Measurements from ENCODE around the gene SPDYE2. TPM values are rescaled to one million over a fixed set of nuclear protein-coding genes. Genes with fewer than 3 reads are reported as not detected.
A peak's percentile ranks its signal among the peaks of the same experiment; 100 is the strongest.
"Not testable (repeated sequence)": the region's sequence is repeated elsewhere in the genome, so short reads cannot be mapped to it uniquely, and the experiment has no call there.

SPDYE2 gene
- total RNA-seq, 2 donors from 2014 or later: not detected

GRCh38 chr7:102593637-102594334 is 42.8 kb downstream of the SPDYE2 start:
- intact Hi-C loops (cut with DNase I); DNase-seq (ENCODE audit: low spot score): not testable (repeated sequence)

GRCh38 chr7:102596036-102596435 is 45.0 kb downstream of the SPDYE2 start:
- DNase-seq (ENCODE audit: low spot score); intact Hi-C loops (cut with DNase I): not testable (repeated sequence)

- intact Hi-C loops (cut with DNase I); DNase-seq (ENCODE audit: low spot score): not testable (repeated sequence)
Observed at GRCh38 chr7:102599699-102600098, 48.7 kb downstream of the SPDYE2 start.

GRCh38 chr7:102602317-102602716 is 51.3 kb downstream of the SPDYE2 start:
- intact Hi-C loops (cut with DNase I): not testable (repeated sequence)

GRCh38 chr7:102604431-102605145 is 53.6 kb downstream of the SPDYE2 start:
- intact Hi-C loops (cut with DNase I); DNase-seq (ENCODE audit: low spot score): not testable (repeated sequence)

More at GRCh38 chr7:102602317-102602716, 51.3 kb downstream of the SPDYE2 start:
- not testable (repeated sequence) for DNase-seq (ENCODE audit: low spot score)

GRCh38 chr7:102606848-102607247 is 55.8 kb downstream of the SPDYE2 start:
- intact Hi-C loops (cut with DNase I); DNase-seq (ENCODE audit: low spot score): not testable (repeated sequence)

- DNase-seq (ENCODE audit: low spot score); intact Hi-C loops (cut with DNase I): not testable (repeated sequence)
Observed at GRCh38 chr7:102609734-102610133, 58.7 kb downstream of the SPDYE2 start.

- DNase-seq (ENCODE audit: low spot score): peak; percentile 69
Observed at GRCh38 chr7:102610441-102610840, 59.4 kb downstream of the SPDYE2 start.

GRCh38 chr7:102611013-102611674 is 60.1 kb downstream of the SPDYE2 start:
- DNase-seq (ENCODE audit: low spot score); intact Hi-C loops (cut with DNase I): not testable (repeated sequence)

More at GRCh38 chr7:102610441-102610840, 59.4 kb downstream of the SPDYE2 start:
- intact Hi-C loops (cut with DNase I): not testable (repeated sequence)

GRCh38 chr7:102611675-102612325 is 60.8 kb downstream of the SPDYE2 start:
- intact Hi-C loops (cut with DNase I): not testable (repeated sequence)
- peak; percentile 78 for DNase-seq (ENCODE audit: low spot score)

Other genes starting within 250 kb of the SPDYE2 start
- not detected for gene SPDYE6, start 194.8 kb upstream of the SPDYE2 start, total RNA-seq
- gene PRKRIP1, start 154.9 kb upstream of the SPDYE2 start, total RNA-seq: 10 to 100 TPM; 13.8 to 13.9 TPM
- 10 to 100 TPM; 13.0 to 17.5 TPM for gene ORAI2, start 117.7 kb upstream of the SPDYE2 start, total RNA-seq
- 1 to 10 TPM; 6.4 to 6.8 TPM for gene ALKBH4, start 86.4 kb upstream of the SPDYE2 start, total RNA-seq
- 1 to 10 TPM; 6.6 to 9.2 TPM for gene LRWD1, start 86.2 kb upstream of the SPDYE2 start, total RNA-seq
- 10 to 100 TPM; 35.0 to 40.3 TPM for gene POLR2J, start 72.3 kb upstream of the SPDYE2 start, total RNA-seq
- gene RASA4B, start 33.4 kb upstream of the SPDYE2 start, total RNA-seq: 10 to 100 TPM; 12.1 to 17.6 TPM
- gene UPK3BL2, start 7.5 kb upstream of the SPDYE2 start, total RNA-seq: 10 to 100 TPM in 1 of 2 donors, 1 to 10 TPM in 1; 9.8 to 13.7 TPM
- 10 to 100 TPM; 21.9 to 32.0 TPM for gene POLR2J3, start 21.4 kb downstream of the SPDYE2 start, total RNA-seq
- 10 to 100 TPM; 47.1 to 47.9 TPM for gene RASA4, start 65.5 kb downstream of the SPDYE2 start, total RNA-seq
- 1 to 10 TPM; 6.5 to 9.0 TPM for gene UPK3BL1, start 91.6 kb downstream of the SPDYE2 start, total RNA-seq
- gene SPDYE2B, start 99.1 kb downstream of the SPDYE2 start, total RNA-seq: not detected
- 1 to 10 TPM; 5.2 to 7.5 TPM for gene POLR2J2, start 120.4 kb downstream of the SPDYE2 start, total RNA-seq
- 1 to 10 TPM; 5.2 to 8.0 TPM for gene FAM185A, start 197.8 kb downstream of the SPDYE2 start, total RNA-seq

Data from posterior vena cava (tissue), 2 donors.